ENCODE data around the gene CCDC92B. TPM values are rescaled to one million over a fixed set of nuclear protein-coding genes. Genes with fewer than 3 reads are reported as not detected.

The CCDC92B gene
- polyA plus RNA-seq, 1 donor from 2014 or later = 0.32 TPM

DNA sequence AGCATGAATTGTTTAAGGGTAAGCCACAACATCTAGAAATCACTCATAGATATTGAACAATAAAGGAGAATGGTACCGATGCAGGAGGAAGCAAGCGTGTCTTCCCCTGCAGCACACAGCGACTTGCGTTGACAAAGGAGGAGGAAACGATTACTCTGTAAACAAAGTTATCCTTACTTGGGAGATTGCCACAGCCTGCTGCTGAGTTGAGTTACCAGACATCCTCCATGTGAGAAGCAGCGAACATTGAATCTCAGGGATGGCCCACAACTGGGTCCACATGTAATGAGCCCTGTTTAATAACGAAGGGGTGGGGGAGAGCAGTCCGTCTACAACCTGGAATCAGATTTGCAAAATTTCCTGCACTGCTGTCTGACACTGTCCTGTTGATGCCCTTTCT, 65.5 kb downstream of the CCDC92B start:
- Histone ChIP-seq H3K27ac (ENCODE audit: low read length) (no peak overlapping the region), H3K9ac (ENCODE audit: low read length) (no peak overlapping the region), H2AFZ (ENCODE audit: low read depth, low read length) (no peak overlapping the region), H4K20me1 (ENCODE audit: insufficient read depth) (no peaks in the 10 kb centered on the region), H3K4me2 (ENCODE audit: low read length) (no peak overlapping the region), H3K79me2 (replicated peaks; ENCODE audit: insufficient read depth, low read length) (peaks cover 1% of the 10 kb centered on the region), H3K9me3 (ENCODE audit: low read length) (no peaks in the 10 kb centered on the region), H3F3A (ENCODE audit: insufficient read depth, low read length, poor library complexity, severe bottlenecking) (no peaks in the 10 kb centered on the region), H3K9me2 (ENCODE audit: insufficient read depth, low read length) (no peaks in the 10 kb centered on the region), H3K36me3 (ENCODE audit: insufficient read depth, low read length) (peaks cover 12% of the 10 kb centered on the region), H3K27me3 (ENCODE audit: insufficient read depth, low read depth, low read length) (no peaks in the 10 kb centered on the region), H3K4me3 (ENCODE audit: low read length) (no peak overlapping the region)
- TF ChIP-seq SMC3 (conservative IDR thresholded peaks at IDR 0.05; ENCODE audit: poor library complexity) (no peak), TAF1 (IDR thresholded peaks at IDR 0.05; ENCODE audit: low read depth) (no peak), MXI1 (conservative IDR thresholded peaks at IDR 0.05; ENCODE audit: poor library complexity, severe bottlenecking) (no peak), EP300 (conservative IDR thresholded peaks at IDR 0.05; ENCODE audit: poor library complexity, severe bottlenecking) (no peak), EZH2 (IDR thresholded peaks at IDR 0.05; ENCODE audit: borderline replicate concordance, insufficient read depth, low read length, poor library complexity, severe bottlenecking) (no peak), RAD21 (conservative IDR thresholded peaks at IDR 0.05) (no peak), POLR2AphosphoS5 (IDR thresholded peaks at IDR 0.05) (no peak)
- TF ChIP-seq, protein P1, sequence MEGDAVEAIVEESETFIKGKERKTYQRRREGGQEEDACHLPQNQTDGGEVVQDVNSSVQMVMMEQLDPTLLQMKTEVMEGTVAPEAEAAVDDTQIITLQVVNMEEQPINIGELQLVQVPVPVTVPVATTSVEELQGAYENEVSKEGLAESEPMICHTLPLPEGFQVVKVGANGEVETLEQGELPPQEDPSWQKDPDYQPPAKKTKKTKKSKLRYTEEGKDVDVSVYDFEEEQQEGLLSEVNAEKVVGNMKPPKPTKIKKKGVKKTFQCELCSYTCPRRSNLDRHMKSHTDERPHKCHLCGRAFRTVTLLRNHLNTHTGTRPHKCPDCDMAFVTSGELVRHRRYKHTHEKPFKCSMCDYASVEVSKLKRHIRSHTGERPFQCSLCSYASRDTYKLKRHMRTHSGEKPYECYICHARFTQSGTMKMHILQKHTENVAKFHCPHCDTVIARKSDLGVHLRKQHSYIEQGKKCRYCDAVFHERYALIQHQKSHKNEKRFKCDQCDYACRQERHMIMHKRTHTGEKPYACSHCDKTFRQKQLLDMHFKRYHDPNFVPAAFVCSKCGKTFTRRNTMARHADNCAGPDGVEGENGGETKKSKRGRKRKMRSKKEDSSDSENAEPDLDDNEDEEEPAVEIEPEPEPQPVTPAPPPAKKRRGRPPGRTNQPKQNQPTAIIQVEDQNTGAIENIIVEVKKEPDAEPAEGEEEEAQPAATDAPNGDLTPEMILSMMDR (IDR thresholded peaks at IDR 0.05; ENCODE audit: poor library complexity, severe bottlenecking) = no peak
- TF ChIP-seq, protein P2, sequence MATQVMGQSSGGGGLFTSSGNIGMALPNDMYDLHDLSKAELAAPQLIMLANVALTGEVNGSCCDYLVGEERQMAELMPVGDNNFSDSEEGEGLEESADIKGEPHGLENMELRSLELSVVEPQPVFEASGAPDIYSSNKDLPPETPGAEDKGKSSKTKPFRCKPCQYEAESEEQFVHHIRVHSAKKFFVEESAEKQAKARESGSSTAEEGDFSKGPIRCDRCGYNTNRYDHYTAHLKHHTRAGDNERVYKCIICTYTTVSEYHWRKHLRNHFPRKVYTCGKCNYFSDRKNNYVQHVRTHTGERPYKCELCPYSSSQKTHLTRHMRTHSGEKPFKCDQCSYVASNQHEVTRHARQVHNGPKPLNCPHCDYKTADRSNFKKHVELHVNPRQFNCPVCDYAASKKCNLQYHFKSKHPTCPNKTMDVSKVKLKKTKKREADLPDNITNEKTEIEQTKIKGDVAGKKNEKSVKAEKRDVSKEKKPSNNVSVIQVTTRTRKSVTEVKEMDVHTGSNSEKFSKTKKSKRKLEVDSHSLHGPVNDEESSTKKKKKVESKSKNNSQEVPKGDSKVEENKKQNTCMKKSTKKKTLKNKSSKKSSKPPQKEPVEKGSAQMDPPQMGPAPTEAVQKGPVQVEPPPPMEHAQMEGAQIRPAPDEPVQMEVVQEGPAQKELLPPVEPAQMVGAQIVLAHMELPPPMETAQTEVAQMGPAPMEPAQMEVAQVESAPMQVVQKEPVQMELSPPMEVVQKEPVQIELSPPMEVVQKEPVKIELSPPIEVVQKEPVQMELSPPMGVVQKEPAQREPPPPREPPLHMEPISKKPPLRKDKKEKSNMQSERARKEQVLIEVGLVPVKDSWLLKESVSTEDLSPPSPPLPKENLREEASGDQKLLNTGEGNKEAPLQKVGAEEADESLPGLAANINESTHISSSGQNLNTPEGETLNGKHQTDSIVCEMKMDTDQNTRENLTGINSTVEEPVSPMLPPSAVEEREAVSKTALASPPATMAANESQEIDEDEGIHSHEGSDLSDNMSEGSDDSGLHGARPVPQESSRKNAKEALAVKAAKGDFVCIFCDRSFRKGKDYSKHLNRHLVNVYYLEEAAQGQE (IDR thresholded peaks at IDR 0.05; ENCODE audit: borderline replicate concordance) = no peak

DNA sequence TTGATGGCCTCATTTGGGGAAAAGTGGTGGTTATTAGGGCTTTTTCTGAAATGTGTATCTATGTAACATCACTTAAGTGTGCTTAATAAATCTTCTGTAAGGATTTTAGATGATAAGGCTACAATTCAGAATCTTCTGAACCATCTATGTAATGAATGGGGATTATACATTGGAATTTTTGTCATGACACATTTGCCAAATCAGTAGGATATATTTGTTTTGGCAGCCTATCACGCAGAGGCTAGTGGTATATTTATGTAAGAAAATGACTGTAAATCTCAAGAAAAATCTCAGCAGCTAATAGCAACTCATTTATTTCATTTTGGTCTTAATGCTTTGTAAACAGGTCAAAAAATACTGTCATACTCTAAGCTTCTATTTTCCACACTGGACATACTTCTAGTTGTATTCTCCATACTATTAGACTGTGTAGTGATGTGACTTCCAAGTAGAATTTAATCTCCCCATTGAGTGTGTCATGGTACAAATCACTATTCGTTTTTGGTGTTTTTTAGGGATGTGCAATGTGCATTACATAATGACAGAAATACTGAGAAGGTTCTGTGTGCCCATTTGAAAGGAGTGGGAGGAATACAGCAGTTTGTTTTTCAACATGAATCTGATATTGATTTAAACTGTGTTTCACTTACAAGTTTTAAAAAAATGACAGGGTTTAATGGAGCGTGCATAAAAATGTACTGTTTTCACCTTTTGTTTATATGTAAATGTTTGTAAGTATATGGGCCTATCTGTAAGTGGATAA, 67.1 kb downstream of the CCDC92B start:
- no peaks in the 10 kb centered on the region for H4K20me1 ChIP-seq (ENCODE audit: insufficient read depth)
- H2AFZ ChIP-seq (ENCODE audit: low read depth, low read length) = no peak overlapping the region
- H3K36me3 ChIP-seq (ENCODE audit: insufficient read depth, low read length) = peaks cover 12% of the 10 kb centered on the region

More for the DNA sequence above, 67.1 kb downstream of the CCDC92B start:
- Histone ChIP-seq H3K27me3 (ENCODE audit: insufficient read depth, low read depth, low read length) (no peaks in the 10 kb centered on the region), H3F3A (ENCODE audit: insufficient read depth, low read length, poor library complexity, severe bottlenecking) (no peaks in the 10 kb centered on the region), H3K9ac (ENCODE audit: low read length) (no peak overlapping the region), H3K4me3 (ENCODE audit: low read length) (no peak overlapping the region), H3K9me2 (ENCODE audit: insufficient read depth, low read length) (no peaks in the 10 kb centered on the region), H3K27ac (ENCODE audit: low read length) (no peak overlapping the region), H3K4me2 (ENCODE audit: low read length) (no peak overlapping the region), H3K79me2 (replicated peaks; ENCODE audit: insufficient read depth, low read length) (peaks cover 5% of the 10 kb centered on the region), H3K9me3 (ENCODE audit: low read length) (no peaks in the 10 kb centered on the region)
- no peak for TF ChIP-seq SMC3 (conservative IDR thresholded peaks at IDR 0.05; ENCODE audit: poor library complexity)
- TF ChIP-seq RAD21 (conservative IDR thresholded peaks at IDR 0.05) = no peak
- no peak for TF ChIP-seq EP300 (conservative IDR thresholded peaks at IDR 0.05; ENCODE audit: poor library complexity, severe bottlenecking)
- TF ChIP-seq, protein P1 (IDR thresholded peaks at IDR 0.05; ENCODE audit: poor library complexity, severe bottlenecking) = no peak
